Measurements from ENCODE around the gene CDK10. TPM values are rescaled to one million over a fixed set of nuclear protein-coding genes. Genes with fewer than 3 reads are reported as not detected.

The CDK10 gene
- total and polyA plus RNA-seq, 4 donors: 52.0 to 92.7 (median 70.0) TPM

GRCh38 chr16:89704281-89704680 is 17.8 kb downstream of the CDK10 start:
- 78 to 83% methylated on average over 13 of the region's 13 CpGs for WGBS, 2 donors
- Histone ChIP-seq H3K4me1 (ENCODE audit: control insufficient read depth in 5 of 5, insufficient read depth in 5 of 5, low read length in 5 of 5) (peaks cover 0 to 13% (median 3%) of the 10 kb centered on the region in 5 donors), H3K27ac (ENCODE audit: low read depth in 1 of 2, low read length in 1 of 2) (no peak overlapping the region), H3K36me3 (ENCODE audit: control insufficient read depth in 4 of 4, insufficient read depth in 4 of 4, low read length in 4 of 4) (no peaks in the 10 kb centered on the region), H3K4me3 (no peak overlapping the region), H3K9ac (ENCODE audit: insufficient read depth in 1 of 2, low read length in 2 of 2) (no peak overlapping the region), H3K27me3 (ENCODE audit: control insufficient read depth in 3 of 3, insufficient read depth in 3 of 3, low read length in 2 of 3) (peaks cover 0 to 5% (median 0%) of the 10 kb centered on the region in 3 donors), H3K9me3 (ENCODE audit: control insufficient read depth in 4 of 4, insufficient read depth in 3 of 4, low read length in 3 of 4) (no peaks in the 10 kb centered on the region)
- TF ChIP-seq CTCF (IDR thresholded peaks at IDR 0.05; ENCODE audit: control extremely low read depth, extremely low read depth): no peak
- ATAC-seq (ENCODE audit: insufficient read depth, low FRiP score): no peak
- no peak for DNase-seq

- H3K4me1 ChIP-seq (ENCODE audit: control insufficient read depth in 5 of 5, insufficient read depth in 5 of 5, low read length in 5 of 5): peaks cover 0 to 11% (median 3%) of the 10 kb centered on the region in 5 donors
- H3K9me3 ChIP-seq (ENCODE audit: control insufficient read depth in 4 of 4, insufficient read depth in 3 of 4, low read length in 3 of 4): no peaks in the 10 kb centered on the region
- H3K9ac ChIP-seq (ENCODE audit: insufficient read depth in 1 of 2, low read length in 2 of 2): no peak overlapping the region
- WGBS, 2 donors: 68 to 79% methylated on average over 15 of the region's 15 CpGs
- ATAC-seq (ENCODE audit: insufficient read depth, low FRiP score) (no peak), DNase-seq (no peak)
- no peak overlapping the region for H3K27ac ChIP-seq (ENCODE audit: low read depth in 1 of 2, low read length in 1 of 2)
- no peaks in the 10 kb centered on the region for H3K36me3 ChIP-seq (ENCODE audit: control insufficient read depth in 4 of 4, insufficient read depth in 4 of 4, low read length in 4 of 4)
- peaks cover 0 to 5% (median 0%) of the 10 kb centered on the region in 3 donors for H3K27me3 ChIP-seq (ENCODE audit: control insufficient read depth in 3 of 3, insufficient read depth in 3 of 3, low read length in 2 of 3)
- no peak overlapping the region for H3K4me3 ChIP-seq
- TF ChIP-seq CTCF (IDR thresholded peaks at IDR 0.05; ENCODE audit: control extremely low read depth, extremely low read depth): no peak
Measured at GRCh38 chr16:89705006-89705405, 18.5 kb downstream of the CDK10 start.

- WGBS, 2 donors: 83 to 92% methylated on average over 14 of the region's 14 CpGs
- Histone ChIP-seq H3K27ac (ENCODE audit: low read depth in 1 of 2, low read length in 1 of 2) (no peak overlapping the region), H3K36me3 (ENCODE audit: control insufficient read depth in 4 of 4, insufficient read depth in 4 of 4, low read length in 4 of 4) (no peaks in the 10 kb centered on the region), H3K27me3 (ENCODE audit: control insufficient read depth in 3 of 3, insufficient read depth in 3 of 3, low read length in 2 of 3) (peaks cover 0 to 5% (median 0%) of the 10 kb centered on the region in 3 donors), H3K9me3 (ENCODE audit: control insufficient read depth in 4 of 4, insufficient read depth in 3 of 4, low read length in 3 of 4) (no peaks in the 10 kb centered on the region), H3K4me1 (ENCODE audit: control insufficient read depth in 5 of 5, insufficient read depth in 5 of 5, low read length in 5 of 5) (peaks cover 0 to 4% (median 0%) of the 10 kb centered on the region in 5 donors), H3K4me3 (no peak overlapping the region), H3K9ac (ENCODE audit: insufficient read depth in 1 of 2, low read length in 2 of 2) (no peak overlapping the region)
- no peak for TF ChIP-seq CTCF (IDR thresholded peaks at IDR 0.05; ENCODE audit: control extremely low read depth, extremely low read depth)
- ATAC-seq (ENCODE audit: insufficient read depth, low FRiP score) (no peak), DNase-seq (no peak)
Measured at GRCh38 chr16:89706518-89707260, 20.2 kb downstream of the CDK10 start.
